ENCODE results near the gene TNRC6C. TPM values are rescaled to one million over a fixed set of nuclear protein-coding genes. Genes with fewer than 3 reads are reported as not detected.
"Not testable (repeated sequence)": the region's sequence is repeated elsewhere in the genome, so short reads cannot be mapped to it uniquely, and the experiment has no call there.

TNRC6C gene
- total RNA-seq, 1 experiment from 2014 or later, result 3.2 TPM

DNA sequence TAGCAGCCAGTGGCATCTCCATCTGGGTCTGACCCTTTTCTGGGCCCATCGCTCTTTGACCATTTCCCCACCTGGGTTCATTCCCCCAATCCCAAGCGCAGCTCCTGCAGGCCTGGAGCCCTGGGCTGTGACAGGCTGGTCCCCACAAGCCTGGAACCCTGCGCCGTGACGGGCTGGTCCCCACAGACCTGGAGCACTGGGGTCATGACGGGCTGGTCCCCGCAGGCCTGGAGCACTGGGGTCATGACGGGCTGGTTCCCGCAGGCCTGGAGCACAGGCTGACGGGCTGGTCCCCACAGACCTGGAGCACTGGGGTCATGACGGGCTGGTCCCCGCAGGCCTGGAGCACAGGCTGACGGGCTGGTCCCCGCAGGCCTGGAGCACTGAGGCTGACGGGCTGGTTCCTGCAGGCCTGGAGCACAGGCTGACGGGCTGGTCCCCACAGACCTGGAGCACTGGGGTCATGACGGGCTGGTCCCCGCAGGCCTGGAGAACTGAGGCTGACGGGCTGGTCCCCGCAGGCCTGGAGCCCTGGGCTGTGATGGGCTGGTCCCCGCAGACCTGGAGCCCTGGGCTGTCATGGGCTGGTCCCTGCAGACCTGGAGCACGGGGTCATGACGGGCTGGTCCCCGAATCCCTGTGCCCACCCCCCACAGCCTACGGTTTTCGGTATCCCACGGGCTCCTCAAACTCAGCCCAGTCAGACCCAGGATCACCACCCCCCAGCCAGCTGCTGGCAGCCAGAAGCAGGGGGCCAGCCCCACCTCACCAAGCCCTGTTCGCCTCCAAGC lies 153.4 kb downstream of the TNRC6C start:
- no peak for DNase-seq (ENCODE audit: low read depth)

DNA sequence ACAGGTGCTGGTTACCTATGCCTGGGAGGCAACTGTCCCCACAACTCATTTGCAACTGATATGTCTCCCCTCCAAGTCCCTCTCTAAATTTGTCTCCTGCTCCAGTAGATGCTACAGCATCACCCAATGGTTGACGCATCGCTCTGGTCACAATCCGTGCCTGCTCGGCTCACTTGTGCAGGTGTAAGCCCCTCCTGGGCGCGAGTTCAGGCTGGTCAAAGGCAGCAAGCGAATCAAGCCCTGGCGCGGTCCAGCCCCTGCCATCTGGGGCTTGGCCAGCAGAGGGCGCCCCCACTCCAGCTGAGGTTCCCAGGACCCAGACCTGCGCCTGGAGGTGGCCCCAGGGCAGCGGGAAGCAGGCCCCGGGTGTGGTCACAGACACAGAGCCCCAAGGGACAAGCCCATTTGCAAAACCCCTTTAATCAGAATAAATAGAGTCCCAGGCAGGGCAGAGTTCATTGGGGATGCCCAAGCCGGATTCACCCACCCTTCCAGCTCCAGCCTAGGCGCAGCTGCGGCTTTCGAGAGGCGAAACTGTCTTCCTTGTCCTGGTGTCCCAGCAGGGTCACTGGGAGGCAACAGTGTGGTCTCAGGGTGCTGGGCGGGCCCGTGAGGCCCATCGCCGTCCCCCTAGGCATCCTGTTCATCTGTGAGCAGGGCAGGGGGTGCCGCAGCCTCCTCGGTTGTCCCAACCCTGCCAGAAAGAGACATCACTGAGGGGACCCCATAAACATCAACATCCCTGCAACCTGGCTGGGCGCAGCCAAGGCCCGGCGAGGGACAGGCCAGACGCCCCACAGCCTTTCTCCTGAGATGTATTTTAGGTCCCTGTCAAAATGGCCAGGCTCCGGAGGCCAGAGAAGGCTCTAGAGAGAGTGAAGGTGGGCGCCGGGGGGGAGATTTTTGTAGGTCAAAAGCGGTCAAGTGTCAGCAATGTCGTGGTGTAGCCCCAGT lies 154.3 kb downstream of the TNRC6C start:
- peak; percentile 50 for DNase-seq (ENCODE audit: low read depth)

DNA sequence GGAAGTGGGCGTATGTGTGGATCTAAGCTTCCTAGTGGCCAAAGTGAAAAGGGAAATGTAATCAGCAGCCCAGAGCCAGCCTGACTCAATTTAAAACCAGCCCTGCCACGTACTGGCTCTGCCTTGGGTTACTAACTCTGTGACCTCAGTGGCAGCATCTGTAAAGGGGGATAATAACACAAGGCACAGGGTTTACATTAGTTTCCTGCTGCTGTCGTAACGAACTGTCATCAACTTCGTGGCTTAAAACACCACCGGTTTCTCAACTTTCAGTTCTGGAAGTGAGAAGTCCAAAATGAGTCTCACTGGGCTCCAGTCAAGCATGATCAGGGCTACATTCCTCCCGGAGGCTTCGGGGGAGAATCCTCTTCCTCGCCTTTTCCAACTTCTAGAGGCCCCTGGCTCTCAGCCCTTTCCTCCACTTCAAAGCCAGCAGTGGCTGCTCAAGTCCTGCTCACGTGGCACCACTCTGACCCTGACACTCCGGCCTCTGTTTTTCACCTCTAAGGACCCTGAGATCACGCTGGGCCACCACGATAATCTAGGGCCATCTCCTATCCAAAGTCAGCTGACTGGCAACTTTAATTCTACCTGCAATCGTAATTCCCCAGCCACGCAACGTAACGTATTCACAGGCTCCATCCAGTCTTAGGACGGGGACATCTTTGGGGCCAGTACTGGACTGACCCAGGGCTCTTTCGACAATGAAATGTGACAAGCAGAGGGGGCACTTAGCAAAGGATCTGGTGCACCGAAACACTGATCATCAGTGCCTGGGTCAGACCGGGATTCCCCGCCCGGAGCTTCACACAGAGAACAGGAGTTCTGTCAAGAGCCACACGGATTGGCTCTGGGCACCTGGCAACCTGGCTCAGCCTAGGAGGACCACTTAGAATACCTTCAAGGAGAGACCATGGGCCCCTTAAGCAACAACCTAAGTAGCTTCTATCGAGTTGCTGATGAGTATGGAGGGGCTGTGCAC lies 155.6 kb downstream of the TNRC6C start:
- DNase-seq (ENCODE audit: low read depth), result no peak

DNA sequence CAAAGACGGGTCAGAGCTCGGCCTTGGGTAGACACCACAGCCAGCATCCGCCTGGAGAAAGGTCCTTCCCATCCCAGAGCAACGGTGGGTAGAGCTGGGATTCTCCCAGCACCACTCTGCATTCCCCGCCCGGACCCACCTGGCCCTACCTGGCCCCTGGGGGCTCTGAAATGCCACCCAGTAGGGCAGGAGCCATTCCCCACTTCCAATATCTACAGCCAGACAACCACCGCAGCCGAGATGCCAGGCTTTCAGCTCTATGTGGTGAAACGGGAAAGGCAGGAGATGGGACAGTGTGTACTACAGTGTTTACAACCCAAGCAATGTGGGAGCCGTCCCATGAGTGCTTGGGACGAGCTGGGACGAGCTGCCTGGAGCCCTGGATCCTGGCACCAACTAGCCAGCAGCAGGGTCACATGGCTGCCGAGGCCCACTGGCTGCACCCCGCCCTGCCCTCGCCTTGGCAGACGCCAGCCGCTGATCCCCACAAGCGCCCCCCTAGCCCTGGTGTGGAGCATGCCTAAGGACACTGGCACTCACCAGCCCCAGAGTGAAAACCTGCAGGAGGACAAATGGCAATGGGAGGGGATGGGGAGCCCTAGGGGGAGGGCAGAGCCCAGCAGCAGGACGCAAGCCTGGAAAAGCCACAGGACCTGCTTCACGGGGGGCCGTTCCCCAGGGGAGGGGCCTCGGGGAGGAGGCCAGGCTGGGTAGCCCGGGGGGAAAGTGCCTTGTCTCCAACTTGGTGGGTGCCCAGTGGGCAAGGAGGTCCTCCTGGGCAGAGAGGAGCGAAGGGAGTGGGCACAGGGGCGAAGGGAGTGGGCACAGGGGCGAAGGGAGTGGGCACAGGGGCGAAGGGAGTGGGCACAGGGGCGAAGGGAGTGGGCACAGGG lies 156.6 kb downstream of the TNRC6C start:
- DNase-seq (ENCODE audit: low read depth), result no peak

DNA sequence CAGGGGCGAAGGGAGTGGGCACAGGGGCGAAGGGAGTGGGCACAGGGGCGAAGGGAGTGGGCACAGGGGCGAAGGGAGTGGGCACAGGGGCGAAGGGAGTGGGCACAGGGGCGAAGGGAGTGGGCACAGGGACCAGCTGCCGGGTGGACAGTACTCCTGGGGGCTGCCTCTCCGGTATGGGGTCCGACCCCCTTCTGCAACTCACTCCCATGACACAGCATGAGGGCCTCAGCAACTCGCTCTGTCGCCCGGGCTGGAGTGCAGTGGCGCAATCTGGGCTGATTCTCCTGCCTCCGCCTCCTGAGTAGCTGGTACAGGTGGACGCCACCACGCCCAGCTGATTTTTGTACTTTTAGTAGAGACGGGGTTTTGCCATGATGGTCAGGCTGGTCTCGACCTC lies 157.3 kb downstream of the TNRC6C start:
- not testable (repeated sequence) for DNase-seq (ENCODE audit: low read depth)

DNA sequence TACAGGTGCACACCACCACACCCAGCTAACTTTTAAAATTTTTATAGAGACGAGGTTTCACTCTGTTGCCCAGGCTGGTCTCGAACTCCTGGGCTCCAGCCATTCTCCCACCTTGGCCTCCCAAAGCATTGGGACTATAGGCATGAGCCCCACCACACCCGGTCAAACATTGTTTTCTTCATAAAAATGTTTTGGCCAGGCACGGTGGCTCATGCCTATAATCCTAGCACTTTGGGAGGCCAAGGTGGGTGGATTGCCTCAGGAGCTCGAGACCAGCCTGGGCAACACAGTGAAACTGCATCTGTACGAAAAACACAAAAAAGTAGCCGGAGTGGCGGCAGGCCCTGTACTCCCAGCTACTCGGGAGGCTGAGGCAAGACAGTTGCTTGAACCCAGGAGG lies 157.9 kb downstream of the TNRC6C start:
- no peak for DNase-seq (ENCODE audit: low read depth)

DNA sequence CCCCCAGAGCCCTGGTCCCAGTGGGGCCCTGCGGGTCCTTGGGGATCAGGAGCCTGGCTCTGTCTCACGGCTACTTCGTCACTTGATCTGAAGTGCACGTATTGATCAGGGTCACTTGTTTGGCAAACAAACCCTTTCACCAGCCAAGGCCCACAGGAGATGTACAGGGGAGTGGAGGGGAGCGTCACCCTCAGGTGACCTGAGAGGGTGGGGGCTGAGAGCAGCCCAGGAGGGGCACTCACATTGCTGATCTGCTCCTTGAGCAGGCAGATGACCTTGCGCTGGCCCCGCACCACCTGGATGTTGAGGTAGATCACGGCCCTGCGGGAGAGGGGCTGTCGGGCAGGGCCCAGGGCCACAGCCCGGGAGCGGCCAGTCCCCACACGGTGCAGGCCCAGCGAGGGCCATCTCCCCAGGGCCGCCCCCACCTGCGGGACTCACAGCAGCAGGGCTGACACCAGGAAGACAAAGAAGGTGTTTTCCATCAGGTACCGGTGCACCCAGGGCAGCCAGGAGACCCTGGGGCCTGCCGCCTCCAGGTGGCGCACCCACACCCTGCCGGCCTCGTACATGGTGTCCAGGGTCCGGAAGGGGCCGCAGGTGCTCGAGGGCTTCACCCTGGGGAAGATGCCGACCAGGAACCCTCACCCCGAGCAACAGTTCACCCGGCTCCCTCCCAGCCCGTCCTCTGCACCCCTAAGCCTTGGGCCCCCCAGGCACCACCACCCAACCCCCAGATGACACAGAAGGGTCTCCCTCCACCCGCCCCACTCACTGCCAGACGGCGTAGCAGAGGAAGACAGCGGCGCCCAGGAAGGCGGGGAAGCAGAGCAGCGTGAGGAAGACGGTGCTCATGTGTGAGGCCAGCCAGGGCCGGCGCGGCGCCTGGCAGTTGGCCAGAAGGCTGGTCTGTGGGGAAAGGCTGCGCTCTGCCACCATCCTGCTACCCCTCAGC lies 158.8 kb downstream of the TNRC6C start:
- peak; percentile 35 for DNase-seq (ENCODE audit: low read depth)

DNA sequence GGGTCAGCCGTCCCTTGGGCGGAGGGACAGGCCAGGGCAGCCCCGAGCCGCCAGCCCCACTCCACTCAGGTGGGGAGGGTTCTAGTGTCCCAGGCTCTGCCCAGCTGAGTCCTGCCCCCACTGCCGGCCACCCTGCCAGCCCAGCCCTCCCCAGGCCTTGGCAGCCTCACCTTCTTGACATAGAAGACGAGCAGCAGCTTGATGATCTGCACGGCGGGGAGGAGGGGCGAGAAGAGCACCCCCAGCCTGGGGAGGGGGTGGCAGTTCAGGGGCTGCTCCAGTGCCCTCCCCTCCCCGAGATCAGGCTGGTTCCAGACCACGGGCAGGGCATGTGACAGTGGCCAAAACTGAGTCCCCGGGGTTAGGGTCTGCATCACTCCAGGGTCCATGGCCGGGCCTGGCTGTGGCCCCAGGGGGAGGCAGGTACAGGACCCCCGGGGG lies 160.3 kb downstream of the TNRC6C start:
- no peak for DNase-seq (ENCODE audit: low read depth)

DNA sequence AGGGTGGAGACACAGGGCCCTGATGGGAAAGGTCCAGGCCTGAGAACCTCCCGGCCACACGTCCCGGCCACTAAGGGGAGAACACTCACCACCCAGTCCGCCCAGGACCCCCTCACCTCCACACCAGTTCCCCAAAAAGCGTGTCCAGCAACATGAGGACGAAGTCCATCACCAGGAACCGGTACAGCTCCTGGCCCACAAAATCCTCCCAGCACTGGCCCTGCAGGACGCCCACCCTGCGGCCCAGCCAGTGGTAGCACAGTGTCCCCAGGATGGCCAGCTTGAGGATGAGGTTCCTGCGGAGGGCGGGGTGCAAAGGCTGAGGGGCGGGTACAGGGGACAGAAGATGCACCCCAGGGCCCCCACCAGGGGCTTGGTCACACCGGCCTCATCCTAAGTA lies 162.0 kb downstream of the TNRC6C start:
- no peak for DNase-seq (ENCODE audit: low read depth)

DNA sequence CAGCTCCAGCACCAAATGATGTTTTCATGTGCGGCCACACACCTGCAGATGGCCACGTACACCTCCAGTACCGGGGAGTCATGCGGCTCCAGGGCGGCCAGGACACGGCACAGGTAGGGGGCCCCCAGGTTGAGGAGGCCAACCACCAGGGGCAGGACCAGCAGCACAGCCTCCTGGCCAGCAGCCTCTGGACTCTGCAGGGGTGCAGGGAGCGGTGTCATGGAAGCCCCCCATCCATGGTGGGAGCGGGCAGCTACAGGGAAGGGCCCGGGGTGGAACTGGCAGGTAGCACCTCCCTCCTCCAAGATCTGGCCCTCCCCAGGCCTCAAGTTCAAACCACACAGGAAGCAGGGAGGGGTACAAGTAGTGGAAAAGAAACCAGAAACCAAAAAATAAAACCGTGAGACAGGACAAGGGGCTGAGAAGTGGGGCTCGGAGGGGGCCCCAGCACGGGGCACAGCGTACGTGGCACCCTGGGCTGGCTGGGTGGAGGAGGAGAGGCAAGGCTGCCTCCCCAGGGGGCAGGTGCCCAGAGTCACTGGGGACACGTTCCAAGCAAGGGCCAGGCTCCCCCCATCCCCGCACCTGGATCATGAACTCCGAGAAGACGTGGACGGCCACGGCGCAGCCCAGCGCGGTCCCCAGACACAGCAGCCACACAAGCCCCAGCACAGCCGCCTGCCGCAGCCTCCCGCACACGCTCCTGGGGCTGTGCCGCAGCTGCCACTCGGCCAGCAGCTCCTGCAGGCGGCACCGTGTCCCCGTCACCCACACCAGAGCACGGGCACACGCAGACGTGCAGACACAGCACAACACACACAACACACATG lies 162.7 kb downstream of the TNRC6C start:
- DNase-seq (ENCODE audit: low read depth), result no peak

DNA sequence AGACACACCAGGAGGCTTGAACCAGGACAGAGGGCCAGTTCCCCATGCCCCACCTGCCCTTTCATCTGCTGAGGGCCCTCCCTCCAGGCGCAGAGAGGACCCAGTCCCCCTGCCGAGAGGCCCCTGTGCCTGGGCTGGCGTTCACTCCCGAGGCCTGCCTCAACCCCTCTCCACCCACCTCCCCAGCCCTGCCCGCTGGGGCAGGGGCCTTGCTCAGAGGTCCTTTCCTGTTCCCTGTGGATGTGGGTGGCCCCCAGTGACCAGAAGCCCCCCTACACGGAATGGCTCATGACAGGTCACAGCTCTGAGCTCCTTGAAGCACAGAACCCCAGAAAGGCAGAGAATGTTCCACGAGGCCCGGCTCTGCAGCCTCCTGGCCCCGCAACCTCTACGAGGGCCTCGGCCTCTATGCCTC lies 163.3 kb downstream of the TNRC6C start:
- DNase-seq (ENCODE audit: low read depth), result no peak

DNA sequence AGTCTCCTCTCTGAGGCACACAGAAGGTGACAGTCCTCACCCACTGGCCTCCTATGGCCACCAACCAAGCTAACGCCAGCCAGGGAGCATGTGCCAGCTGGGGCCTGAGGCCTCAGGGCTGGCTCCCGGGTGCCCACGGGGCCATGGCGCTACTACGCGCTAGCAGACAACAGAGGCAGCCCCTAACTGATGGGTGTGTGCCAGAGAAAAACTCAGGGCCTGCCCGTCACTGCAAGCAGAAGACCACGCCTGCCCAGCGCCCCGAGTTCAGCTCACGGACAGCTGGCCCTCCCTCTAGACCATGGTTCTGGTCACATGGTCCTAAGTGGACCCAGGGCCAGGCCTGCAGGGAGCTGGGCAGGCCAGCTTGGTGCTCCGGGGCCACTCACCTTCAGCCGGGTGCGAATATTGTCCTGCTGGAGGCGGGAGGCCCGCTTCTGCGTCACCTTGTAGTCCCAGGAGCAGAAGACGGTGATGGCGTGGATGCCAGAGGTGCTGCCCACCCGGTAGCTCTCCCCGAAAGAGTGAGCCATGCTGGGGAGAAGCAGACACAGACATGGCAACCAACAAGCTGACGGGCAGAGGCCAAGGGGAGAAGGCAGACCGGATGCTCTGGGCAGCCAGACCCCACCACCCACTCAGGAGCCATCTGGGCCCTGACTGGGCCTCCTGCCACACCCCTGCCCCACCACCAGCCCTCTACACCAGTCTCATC lies 163.9 kb downstream of the TNRC6C start:
- DNase-seq (ENCODE audit: low read depth), result no peak

DNA sequence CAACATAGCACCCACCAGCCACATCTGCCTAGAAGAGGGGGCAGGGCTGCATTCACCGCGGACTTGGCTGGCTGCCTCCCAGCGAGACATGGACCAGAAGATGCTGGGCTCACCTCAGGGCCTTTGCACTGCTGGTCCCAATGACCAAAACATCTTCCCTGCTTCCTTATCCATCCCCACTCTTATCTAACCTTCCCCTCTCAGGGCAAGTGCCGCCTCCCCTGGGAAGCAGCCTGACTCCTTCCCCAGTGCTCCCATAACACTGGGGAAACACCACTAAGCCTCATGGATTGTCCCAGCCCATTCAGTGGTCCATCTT lies 164.4 kb downstream of the TNRC6C start:
- no peak for DNase-seq (ENCODE audit: low read depth)

DNA sequence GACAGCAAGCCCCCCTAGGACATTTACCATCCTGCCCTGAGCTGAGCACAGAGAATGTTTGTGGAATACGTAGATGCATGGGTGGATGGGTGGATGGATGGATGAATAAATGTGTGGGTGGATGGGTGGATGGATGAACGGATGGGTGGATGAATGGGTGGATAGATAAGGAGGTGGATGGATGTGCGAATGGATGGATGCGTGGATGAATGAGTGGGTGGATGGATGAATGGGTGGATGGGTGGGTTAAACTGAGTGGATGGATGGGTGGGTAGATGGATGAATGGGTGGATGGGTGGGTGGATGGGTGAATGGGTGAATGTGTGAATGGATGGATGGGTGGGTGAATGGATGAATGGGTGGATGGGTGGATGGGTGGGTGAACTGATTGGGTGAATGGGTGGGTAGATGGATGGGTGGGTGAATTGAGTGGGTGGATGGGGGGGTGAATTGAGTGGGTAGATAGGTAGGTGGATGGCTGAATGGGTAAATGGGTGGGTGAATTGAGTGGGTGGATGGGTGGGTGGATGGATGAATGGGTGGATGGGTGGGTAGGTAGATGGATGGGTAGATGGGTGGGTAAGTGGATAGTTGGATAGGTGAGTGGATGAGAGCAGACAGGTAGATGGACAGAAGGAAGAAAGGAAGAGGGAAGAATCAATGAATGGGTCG lies 164.9 kb downstream of the TNRC6C start:
- no peak for DNase-seq (ENCODE audit: low read depth)

DNA sequence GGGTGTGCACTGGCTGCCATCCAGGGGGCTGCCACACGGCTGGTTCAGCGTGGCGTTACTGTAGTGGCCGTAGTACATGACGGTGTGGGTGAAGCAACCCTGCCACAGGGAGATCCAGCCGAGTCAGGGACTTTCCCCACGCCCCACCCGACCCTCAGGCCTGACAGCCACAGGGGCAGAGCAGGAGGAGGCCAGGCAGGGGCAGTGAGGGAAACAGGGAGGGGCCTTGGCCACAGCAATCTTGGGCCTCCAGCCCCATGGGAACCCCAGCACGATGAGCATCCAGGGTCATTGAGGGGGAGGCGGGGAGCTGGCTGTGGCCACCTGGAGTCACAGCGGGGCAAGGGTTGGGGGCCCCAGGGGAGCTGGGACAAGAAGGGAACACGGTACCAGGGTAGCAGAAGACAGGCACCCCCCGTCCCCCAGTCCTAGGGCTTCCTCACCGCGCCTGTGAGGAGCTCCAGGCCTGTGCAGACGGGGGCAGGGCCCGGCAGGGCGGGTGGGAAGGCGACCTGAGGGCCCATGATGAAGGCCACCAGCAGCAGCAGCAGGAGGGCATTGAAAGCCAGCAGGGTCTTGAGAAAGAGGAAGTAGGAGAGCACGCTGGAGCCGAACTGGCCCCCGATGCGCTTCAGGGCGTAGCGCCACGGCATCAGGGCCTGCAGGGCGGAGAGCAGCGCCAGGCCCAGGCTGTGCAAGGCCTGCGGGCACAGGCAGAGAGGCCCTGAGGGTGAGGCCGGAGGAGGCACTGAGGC lies 165.8 kb downstream of the TNRC6C start:
- no peak for DNase-seq (ENCODE audit: low read depth)

DNA sequence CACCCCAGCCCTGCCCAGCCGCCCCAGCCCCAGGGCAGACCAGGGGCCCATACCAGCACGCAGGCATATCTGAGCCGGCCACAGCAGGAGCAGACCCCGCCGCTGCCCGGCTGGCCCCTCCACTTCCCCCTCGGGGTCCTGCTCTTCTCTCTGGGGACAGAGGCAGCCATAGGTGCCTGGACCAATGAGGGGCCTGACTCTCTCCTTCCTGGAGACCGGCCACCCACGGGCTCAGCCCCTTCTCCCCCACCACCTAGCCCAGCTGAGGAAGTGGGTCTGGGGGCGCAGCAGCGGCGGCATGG lies 166.3 kb downstream of the TNRC6C start:
- DNase-seq (ENCODE audit: low read depth), result no peak
